MCF 10A (cell line): ENCODE measurements around the gene BCL6B. TPM values are rescaled to one million over a fixed set of nuclear protein-coding genes. Genes with fewer than 3 reads are reported as not detected.
A peak's percentile ranks its signal among the peaks of the same experiment; 100 is the strongest.

Experiments
- BruUV-seq: library from RNA; stranded (reverse); fragments of 400-500 nt; replicated peaks from 2 replicates; lab custom pipeline; 2021; lab: Mats Ljungman, UMichigan
- CTCF ChIA-PET: fragments of 300-600 bp; sonication (Branson Sonifier 250); formaldehyde crosslinking; extraction: SDS; loops from one replicate; lab custom pipeline; 2021; ENCODE audit warnings: antibody characterized with exemption, inconsistent platforms; lab: Yijun Ruan, JAX
- POLR2A ChIA-PET: fragments of 300-600, 350-650 bp; sonication (Branson Sonifier 250); formaldehyde crosslinking; extraction: SDS; loops from one replicate; lab custom pipeline; 2020; ENCODE audit warnings: antibody characterized with exemption, inconsistent platforms; lab: Yijun Ruan, JAX
- DNase-seq: peaks from one replicate; pipeline ENCODE4 v3.0.0-alpha.2; 2018; ENCODE audit not compliant: unreplicated experiment
- H3K27ac Mint-ChIP-seq: one replicate; pipeline ENCODE4 v1.8.0; 2022; ENCODE audit warnings: mild to moderate bottlenecking, low read depth, mixed read lengths; ENCODE audit not compliant: unreplicated experiment
- H3K27me3 Mint-ChIP-seq: one replicate; pipeline ENCODE4 v1.8.0; 2022; ENCODE audit warnings: mixed read lengths; ENCODE audit not compliant: insufficient read depth, unreplicated experiment
- H3K36me3 Mint-ChIP-seq: one replicate; pipeline ENCODE4 v1.8.0; 2022; ENCODE audit warnings: mild to moderate bottlenecking, moderate library complexity, mixed read lengths; ENCODE audit not compliant: insufficient read depth, unreplicated experiment
- H3K4me1 Mint-ChIP-seq: one replicate; pipeline ENCODE4 v1.8.0; 2022; ENCODE audit warnings: mixed read lengths; ENCODE audit not compliant: insufficient read depth, unreplicated experiment
- H3K4me3 Mint-ChIP-seq: one replicate; pipeline ENCODE4 v1.8.0; 2022; ENCODE audit warnings: mild to moderate bottlenecking, moderate library complexity, mixed read lengths; ENCODE audit not compliant: unreplicated experiment
- H3K9me3 Mint-ChIP-seq: one replicate; pipeline ENCODE4 v1.8.0; 2022; ENCODE audit warnings: mixed read lengths; ENCODE audit not compliant: unreplicated experiment
- CTCF ChIP-seq: fragments of 200-600 bp; IDR thresholded peaks from one replicate; pipeline ENCODE4 v1.8.0; 2022; ENCODE audit warnings: antibody characterized with exemption, mild to moderate bottlenecking; ENCODE audit not compliant: unreplicated experiment
- intact Hi-C: fragments of 100-400 bp; cut with micrococcal nuclease; formaldehyde crosslinking; loops from 2 replicates; pipeline ENCODE4 v1.14.1; 2022
- total RNA-seq: library from RNA; stranded (reverse); gene quantifications from 2 replicates; pipeline ENCODE4 v1.2.3, GENCODE V29; 2022

BCL6B gene
- total RNA-seq, 1 experiment from 2014 or later, result not detected

- H3K36me3 Mint-ChIP-seq, result no peaks in the 10 kb centered on the region
- ChIA-PET CTCF (interaction anchor here (0.7 to 2.5 kb wide), 4 partner anchors 15 to 149 kb away, joined by 3 to 22 read pairs (median 3); no protein-coding TSS in a partner anchor), POLR2A (interaction anchor here (0.7 to 1.8 kb wide), 2 partner anchors 9 to 24 kb away, joined by 3 to 7 read pairs; partner anchors contain the start of gene SLC16A13)
- DNase-seq, result peak; percentile 90
- BruUV-seq, result no TSS peak
- H3K4me3 Mint-ChIP-seq, result peak overlapping the region; percentile 61
- intact Hi-C loops, result no loop called here
- no peaks in the 10 kb centered on the region for H3K9me3 Mint-ChIP-seq
- no peaks in the 10 kb centered on the region for H3K27me3 Mint-ChIP-seq
- H3K4me1 Mint-ChIP-seq, result peaks cover 28% of the 10 kb centered on the region
- no peak for TF ChIP-seq CTCF
- peak overlapping the region; percentile 92 for H3K27ac Mint-ChIP-seq
These were observed 37.5 kb downstream of the BCL6B start for GRCh38 chr17:7060165-7060891.

GRCh38 chr17:7063518-7064094 is 40.8 kb downstream of the BCL6B start:
- CTCF ChIA-PET, result interaction anchor here (2.1 to 2.3 kb wide), 2 partner anchors 11 to 73 kb away, joined by 8 to 14 read pairs; no protein-coding TSS in a partner anchor
- intact Hi-C loops, result no loop called here

GRCh38 chr17:7064261-7064660 is 41.4 kb downstream of the BCL6B start:
- Mint-ChIP-seq H3K9me3 (peaks cover 14% of the 10 kb centered on the region), H3K27me3 (no peaks in the 10 kb centered on the region), H3K36me3 (peaks cover 6% of the 10 kb centered on the region), H3K4me1 (peaks cover 20% of the 10 kb centered on the region), H3K4me3 (no peak overlapping the region), H3K27ac (no peak overlapping the region)
- DNase-seq, result no peak
- no TSS peak for BruUV-seq
- ChIA-PET POLR2A (interaction anchor here (0.7 kb wide), 1 partner anchor 234 kb away, joined by 3 read pairs; no protein-coding TSS in a partner anchor), CTCF (interaction anchor here (2.1 kb wide), 1 partner anchor 73 kb away, joined by 8 read pairs; no protein-coding TSS in a partner anchor)
- intact Hi-C loops, result no loop called here
- TF ChIP-seq CTCF, result no peak

More at GRCh38 chr17:7063518-7064094, 40.8 kb downstream of the BCL6B start:
- H3K27me3 Mint-ChIP-seq, result no peaks in the 10 kb centered on the region
- no peak for TF ChIP-seq CTCF
- peaks cover 27% of the 10 kb centered on the region for H3K4me1 Mint-ChIP-seq
- peaks cover 6% of the 10 kb centered on the region for H3K36me3 Mint-ChIP-seq
- H3K27ac Mint-ChIP-seq, result no peak overlapping the region
- no TSS peak for BruUV-seq
- DNase-seq, result no peak
- POLR2A ChIA-PET, result interaction anchor here (0.7 to 1.0 kb wide), 2 partner anchors 19 to 234 kb away, joined by 3 read pairs; no protein-coding TSS in a partner anchor
- H3K9me3 Mint-ChIP-seq, result peaks cover 7% of the 10 kb centered on the region
- H3K4me3 Mint-ChIP-seq, result no peak overlapping the region

GRCh38 chr17:7067198-7067597 is 44.3 kb downstream of the BCL6B start:
- intact Hi-C loops, result no loop called here
- no peak for DNase-seq
- no peak overlapping the region for H3K4me3 Mint-ChIP-seq
- peaks cover 12% of the 10 kb centered on the region for H3K27me3 Mint-ChIP-seq
- H3K27ac Mint-ChIP-seq, result no peak overlapping the region
- BruUV-seq, result no TSS peak
- H3K36me3 Mint-ChIP-seq, result peaks cover 6% of the 10 kb centered on the region
- H3K4me1 Mint-ChIP-seq, result peaks cover 9% of the 10 kb centered on the region
- POLR2A ChIA-PET, result no interaction called here
- no peak for TF ChIP-seq CTCF
- peaks cover 14% of the 10 kb centered on the region for H3K9me3 Mint-ChIP-seq
- CTCF ChIA-PET, result no interaction called here
